ENCODE measurements around the gene ELK1. TPM values are rescaled to one million over a fixed set of nuclear protein-coding genes. Genes with fewer than 3 reads are reported as not detected.

ELK1 gene
- total RNA-seq, 1 experiment from 2014 or later = 27.8 TPM

DNA sequence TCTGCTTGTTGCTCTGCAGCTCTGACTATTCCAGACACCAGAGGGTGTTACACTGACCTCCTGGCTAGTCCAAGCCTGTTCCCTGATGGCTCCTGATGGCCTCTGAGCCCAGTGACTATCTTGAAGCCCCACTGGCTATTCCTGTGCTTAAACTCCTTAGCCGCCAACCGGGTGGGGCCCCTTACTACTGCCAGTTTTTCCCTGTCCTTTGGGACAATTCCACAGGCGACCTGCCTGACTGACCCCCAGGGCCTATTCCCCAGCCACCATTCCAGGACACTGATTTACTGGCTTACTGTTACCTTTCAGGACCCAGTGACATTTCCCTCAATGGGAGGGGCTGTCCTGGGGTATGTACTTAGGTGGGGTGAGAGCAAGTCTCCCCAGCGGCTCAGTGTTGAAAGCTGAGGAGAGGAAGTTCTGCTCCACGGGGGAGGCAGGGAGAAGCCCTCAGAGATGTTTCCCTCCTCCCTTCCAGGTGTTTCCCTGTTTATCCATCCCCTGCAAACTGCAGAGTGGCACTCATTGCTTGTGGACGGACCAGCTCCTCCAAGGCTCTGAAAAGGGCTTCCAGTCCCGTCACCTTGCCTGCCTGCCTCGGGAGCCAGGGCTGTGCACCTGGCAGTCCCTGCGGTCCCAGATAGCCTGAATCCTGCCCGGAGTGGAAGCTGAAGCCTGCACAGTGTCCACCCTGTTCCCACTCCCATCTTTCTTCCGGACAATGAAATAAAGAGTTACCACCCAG, 64.1 kb downstream of the ELK1 start:
- no peaks in the 10 kb centered on the region for H3K4me1 ChIP-seq (ENCODE audit: low read length)
- no peak overlapping the region for H3K4me2 ChIP-seq (ENCODE audit: low read depth, low read length, poor library complexity, severe bottlenecking)
- no peaks in the 10 kb centered on the region for H3K79me2 ChIP-seq (ENCODE audit: low read length)
- H3K27ac ChIP-seq (ENCODE audit: low read length) = no peak overlapping the region
- no peak overlapping the region for H3K9ac ChIP-seq (ENCODE audit: low read length)
- H3K27me3 ChIP-seq (ENCODE audit: low read length) = no peaks in the 10 kb centered on the region
- no peak overlapping the region for H2AFZ ChIP-seq (ENCODE audit: low read length)
- no peak overlapping the region for H3K4me3 ChIP-seq (ENCODE audit: low read length)
- no peaks in the 10 kb centered on the region for H3K9me2 ChIP-seq (replicated peaks; ENCODE audit: insufficient read depth, low read length)
- H3K9me3 ChIP-seq (ENCODE audit: low read length) = no peaks in the 10 kb centered on the region
- no peaks in the 10 kb centered on the region for H4K20me1 ChIP-seq (ENCODE audit: insufficient read depth, low read depth, low read length)
- H3K36me3 ChIP-seq (ENCODE audit: insufficient read depth, low read length) = no peaks in the 10 kb centered on the region
- DNase-seq = no peak

Small RNA genes lying within 50 kb of the gene (small RNA-seq; reads per million reads assigned to genes)
- not detected for gene MIR4769

Other genes starting within 250 kb of the ELK1 start
- 9.7 and 11.1 TPM in 2 replicates for gene ZNF41, start 167.3 kb downstream of the ELK1 start, total RNA-seq (2014; rRNA removed; shearing (Covaris generic); ENCODE audit: low replicate concordance)
- 16.4 and 16.5 TPM in 2 replicates for gene ARAF, start 89.4 kb downstream of the ELK1 start, total RNA-seq (2014; rRNA removed; shearing (Covaris generic); ENCODE audit: low replicate concordance)
- 0.29 and 0.56 TPM in 2 replicates for gene TIMP1, start 68.1 kb downstream of the ELK1 start, total RNA-seq (2014; rRNA removed; shearing (Covaris generic); ENCODE audit: low replicate concordance)
- gene SYN1, start 30.7 kb downstream of the ELK1 start, total RNA-seq (2014; rRNA removed; shearing (Covaris generic); ENCODE audit: low replicate concordance) = not detected in 2 replicates
- gene CFP, start 20.6 kb downstream of the ELK1 start, total RNA-seq (2014; rRNA removed; shearing (Covaris generic); ENCODE audit: low replicate concordance) = 0.11 and 0.54 TPM in 2 replicates
- 191 and 202 TPM in 2 replicates for gene UXT, start 8.6 kb upstream of the ELK1 start, total RNA-seq (2014; rRNA removed; shearing (Covaris generic); ENCODE audit: low replicate concordance)
- gene ZNF81, start 186.3 kb upstream of the ELK1 start, total RNA-seq (2014; rRNA removed; shearing (Covaris generic); ENCODE audit: low replicate concordance) = 6.1 and 12.3 TPM in 2 replicates